WTC11 (cell line): ENCODE data around the gene MYBPC1. TPM values are rescaled to one million over a fixed set of nuclear protein-coding genes. Genes with fewer than 3 reads are reported as not detected.

ENCODE experiments used
- ATAC-seq: fragments of 200-7000 bp; cut with Tn5 transposase; 2 replicates; pipeline ENCODE4 v1.10.0; 2021; ENCODE audit warnings: mild to moderate bottlenecking, moderate library complexity
- CTCF ChIA-PET: fragments of 300-600 bp; sonication (Branson Sonifier 250); formaldehyde crosslinking; loops from one replicate; lab custom pipeline; 2021; ENCODE audit warnings: antibody characterized with exemption; lab: Charles Lee
- POLR2A ChIA-PET: fragments of 350-600 bp; sonication (Branson Sonifier 250); formaldehyde crosslinking; loops from one replicate; lab custom pipeline; 2021; ENCODE audit warnings: antibody characterized with exemption; lab: Charles Lee
- DNase-seq: peaks from one replicate; pipeline ENCODE4 v3.0.0; 2021; ENCODE audit warnings: low spot score
- H3K27ac Mint-ChIP-seq: 2 replicates; pipeline ENCODE4 v1.8.0; 2021; ENCODE audit warnings: mixed read lengths
- H3K27me3 Mint-ChIP-seq: 2 replicates; pipeline ENCODE4 v1.8.0; 2021; ENCODE audit warnings: low read depth, mild to moderate bottlenecking, moderate library complexity, mixed read lengths
- H3K36me3 Mint-ChIP-seq: 2 replicates; pipeline ENCODE4 v1.8.0; 2021; ENCODE audit warnings: mixed read lengths
- H3K4me1 Mint-ChIP-seq: 2 replicates; pipeline ENCODE4 v1.8.0; 2022; ENCODE audit warnings: mixed read lengths
- H3K4me3 Mint-ChIP-seq: 2 replicates; pipeline ENCODE4 v1.8.0; 2021; ENCODE audit warnings: mild to moderate bottlenecking, moderate library complexity, mixed read lengths
- H3K9me3 Mint-ChIP-seq: 2 replicates; pipeline ENCODE4 v1.8.0; 2021; ENCODE audit warnings: mixed read lengths
- AR ChIP-seq: fragments of 250-450 bp; sonication (Bioruptor Pico); IDR thresholded peaks from 2 replicates; pipeline ENCODE4 v1.9.0; 2021; ENCODE audit warnings: mild to moderate bottlenecking
- ELF4 ChIP-seq: sonication (generic); formaldehyde crosslinking; IDR thresholded peaks from 2 replicates; pipeline ENCODE4 v1.8.1; 2022; ENCODE audit warnings: low read depth, mild to moderate bottlenecking, moderate library complexity, missing genetic modification reagents
- EMX1 ChIP-seq: fragments of 250-450 bp; sonication (Bioruptor Pico); IDR thresholded peaks from 2 replicates; pipeline ENCODE4 v1.8.0; 2021; ENCODE audit warnings: mild to moderate bottlenecking
- ESRRA ChIP-seq: sonication (generic); formaldehyde crosslinking; IDR thresholded peaks from 2 replicates; pipeline ENCODE4 v1.8.1; 2022; ENCODE audit warnings: mild to moderate bottlenecking, missing genetic modification reagents, borderline replicate concordance
- ETV6 ChIP-seq: sonication (generic); formaldehyde crosslinking; IDR thresholded peaks from 2 replicates; pipeline ENCODE4 v1.8.1; 2022; ENCODE audit warnings: mild to moderate bottlenecking, missing genetic modification reagents
- FOXP4 ChIP-seq: sonication (generic); formaldehyde crosslinking; IDR thresholded peaks from 2 replicates; pipeline ENCODE4 v1.8.0; 2022; ENCODE audit warnings: mild to moderate bottlenecking, missing genetic modification reagents
- HMGXB4 ChIP-seq: sonication (generic); formaldehyde crosslinking; IDR thresholded peaks from 2 replicates; pipeline ENCODE4 v1.8.1; 2023; ENCODE audit warnings: mild to moderate bottlenecking, moderate library complexity, missing genetic modification reagents
- JUN ChIP-seq: sonication (generic); formaldehyde crosslinking; IDR thresholded peaks from 2 replicates; pipeline ENCODE4 v1.8.0; 2023; ENCODE audit warnings: mild to moderate bottlenecking, missing genetic modification reagents
- KAT7 ChIP-seq: sonication (generic); formaldehyde crosslinking; IDR thresholded peaks from 2 replicates; pipeline ENCODE4 v1.8.1; 2023; ENCODE audit warnings: missing genetic modification reagents, mild to moderate bottlenecking, borderline replicate concordance
- MYBL2 ChIP-seq: sonication (generic); formaldehyde crosslinking; IDR thresholded peaks from 2 replicates; pipeline ENCODE4 v1.8.1; 2023; ENCODE audit warnings: mild to moderate bottlenecking, moderate library complexity, missing genetic modification reagents
- NFE2L1 ChIP-seq: sonication (generic); formaldehyde crosslinking; IDR thresholded peaks from 2 replicates; pipeline ENCODE4 v1.8.1; 2023; ENCODE audit warnings: missing genetic modification reagents
- NR2C2 ChIP-seq: sonication (generic); formaldehyde crosslinking; IDR thresholded peaks from 2 replicates; pipeline ENCODE4 v1.8.0; 2022; ENCODE audit warnings: mild to moderate bottlenecking, missing genetic modification reagents
- NR3C1 ChIP-seq: sonication (generic); formaldehyde crosslinking; conservative IDR thresholded peaks from 2 replicates; pipeline ENCODE4 v1.8.1; 2023; ENCODE audit warnings: low read depth, mild to moderate bottlenecking, missing genetic modification reagents
- SOX15 ChIP-seq: fragments of 250-450 bp; sonication (Bioruptor Pico); IDR thresholded peaks from 2 replicates; pipeline ENCODE4 v1.9.0; 2021; ENCODE audit warnings: mild to moderate bottlenecking
- TEAD4 ChIP-seq: sonication (generic); formaldehyde crosslinking; IDR thresholded peaks from 2 replicates; pipeline ENCODE4 v1.8.0; 2022; ENCODE audit warnings: mild to moderate bottlenecking, missing genetic modification reagents
- ZBTB21 ChIP-seq: sonication (generic); formaldehyde crosslinking; IDR thresholded peaks from 2 replicates; pipeline ENCODE4 v1.8.1; 2023; ENCODE audit warnings: mild to moderate bottlenecking, missing genetic modification reagents, borderline replicate concordance
- ZNF532 ChIP-seq: fragments of 250-450 bp; sonication (Bioruptor Pico); IDR thresholded peaks from 2 replicates; pipeline ENCODE4 v1.9.0; 2021; ENCODE audit warnings: mild to moderate bottlenecking, borderline replicate concordance
- total RNA-seq: library from RNA; stranded (reverse); gene quantifications from 3 replicates; pipeline ENCODE4 v1.2.3, GENCODE V29; 2021
- TF ChIP-seq, protein P1 (sequence below): sonication (generic); formaldehyde crosslinking; conservative IDR thresholded peaks from 2 replicates; pipeline ENCODE4 v1.8.1; 2022; ENCODE audit warnings: mild to moderate bottlenecking, missing genetic modification reagents
- TF ChIP-seq, protein P2 (sequence below): sonication (generic); formaldehyde crosslinking; IDR thresholded peaks from 2 replicates; pipeline ENCODE4 v1.8.1; 2023; ENCODE audit warnings: mild to moderate bottlenecking, missing genetic modification reagents, borderline replicate concordance

MYBPC1 gene
- total RNA-seq, 1 experiment from 2014 or later, result not detected

GRCh38 chr12:101592448-101592847 lies 2.3 kb upstream of the MYBPC1 start:
- no peak for TF ChIP-seq EMX1 (CRISPR knock-in tag)
- TF ChIP-seq NR3C1, result no peak
- TF ChIP-seq SOX15, result no peak
- no peak for TF ChIP-seq JUN (CRISPR knock-in tag)
- no peak for TF ChIP-seq HMGXB4 (CRISPR knock-in tag)
- TF ChIP-seq ETV6 (CRISPR knock-in tag), result no peak
- TF ChIP-seq ZBTB21 (CRISPR knock-in tag), result no peak
- TF ChIP-seq NFE2L1, result no peak
- TF ChIP-seq, protein P1, sequence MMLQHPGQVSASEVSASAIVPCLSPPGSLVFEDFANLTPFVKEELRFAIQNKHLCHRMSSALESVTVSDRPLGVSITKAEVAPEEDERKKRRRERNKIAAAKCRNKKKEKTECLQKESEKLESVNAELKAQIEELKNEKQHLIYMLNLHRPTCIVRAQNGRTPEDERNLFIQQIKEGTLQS (CRISPR knock-in tag), result no peak
- TF ChIP-seq TEAD4 (CRISPR knock-in tag), result no peak
- TF ChIP-seq, protein P2, sequence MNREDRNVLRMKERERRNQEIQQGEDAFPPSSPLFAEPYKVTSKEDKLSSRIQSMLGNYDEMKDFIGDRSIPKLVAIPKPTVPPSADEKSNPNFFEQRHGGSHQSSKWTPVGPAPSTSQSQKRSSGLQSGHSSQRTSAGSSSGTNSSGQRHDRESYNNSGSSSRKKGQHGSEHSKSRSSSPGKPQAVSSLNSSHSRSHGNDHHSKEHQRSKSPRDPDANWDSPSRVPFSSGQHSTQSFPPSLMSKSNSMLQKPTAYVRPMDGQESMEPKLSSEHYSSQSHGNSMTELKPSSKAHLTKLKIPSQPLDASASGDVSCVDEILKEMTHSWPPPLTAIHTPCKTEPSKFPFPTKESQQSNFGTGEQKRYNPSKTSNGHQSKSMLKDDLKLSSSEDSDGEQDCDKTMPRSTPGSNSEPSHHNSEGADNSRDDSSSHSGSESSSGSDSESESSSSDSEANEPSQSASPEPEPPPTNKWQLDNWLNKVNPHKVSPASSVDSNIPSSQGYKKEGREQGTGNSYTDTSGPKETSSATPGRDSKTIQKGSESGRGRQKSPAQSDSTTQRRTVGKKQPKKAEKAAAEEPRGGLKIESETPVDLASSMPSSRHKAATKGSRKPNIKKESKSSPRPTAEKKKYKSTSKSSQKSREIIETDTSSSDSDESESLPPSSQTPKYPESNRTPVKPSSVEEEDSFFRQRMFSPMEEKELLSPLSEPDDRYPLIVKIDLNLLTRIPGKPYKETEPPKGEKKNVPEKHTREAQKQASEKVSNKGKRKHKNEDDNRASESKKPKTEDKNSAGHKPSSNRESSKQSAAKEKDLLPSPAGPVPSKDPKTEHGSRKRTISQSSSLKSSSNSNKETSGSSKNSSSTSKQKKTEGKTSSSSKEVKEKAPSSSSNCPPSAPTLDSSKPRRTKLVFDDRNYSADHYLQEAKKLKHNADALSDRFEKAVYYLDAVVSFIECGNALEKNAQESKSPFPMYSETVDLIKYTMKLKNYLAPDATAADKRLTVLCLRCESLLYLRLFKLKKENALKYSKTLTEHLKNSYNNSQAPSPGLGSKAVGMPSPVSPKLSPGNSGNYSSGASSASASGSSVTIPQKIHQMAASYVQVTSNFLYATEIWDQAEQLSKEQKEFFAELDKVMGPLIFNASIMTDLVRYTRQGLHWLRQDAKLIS (CRISPR knock-in tag), result no peak
- no peak for TF ChIP-seq MYBL2 (CRISPR knock-in tag)
- TF ChIP-seq ESRRA (CRISPR knock-in tag), result no peak
- no peak for TF ChIP-seq NR2C2 (CRISPR knock-in tag)
- no peak for TF ChIP-seq ZNF532 (CRISPR knock-in tag)
- peaks cover 4% of the 10 kb centered on the region for H3K9me3 Mint-ChIP-seq
- POLR2A ChIA-PET, result no interaction called here
- CTCF ChIA-PET, result no interaction called here
- H3K36me3 Mint-ChIP-seq, result no peaks in the 10 kb centered on the region
- no peaks in the 10 kb centered on the region for H3K27me3 Mint-ChIP-seq
- H3K27ac Mint-ChIP-seq, result no peak overlapping the region
- ATAC-seq, result no peak
- H3K4me3 Mint-ChIP-seq, result no peak overlapping the region
- peaks cover 20% of the 10 kb centered on the region for H3K4me1 Mint-ChIP-seq
- no peak for DNase-seq

- peaks cover 21% of the 10 kb centered on the region for H3K4me1 Mint-ChIP-seq
- H3K9me3 Mint-ChIP-seq, result no peaks in the 10 kb centered on the region
- ATAC-seq (no peak), DNase-seq (no peak)
- ChIA-PET CTCF (no interaction called here), POLR2A (no interaction called here)
- H3K27me3 Mint-ChIP-seq, result no peaks in the 10 kb centered on the region
- H3K36me3 Mint-ChIP-seq, result no peaks in the 10 kb centered on the region
- no peak overlapping the region for H3K27ac Mint-ChIP-seq
- no peak overlapping the region for H3K4me3 Mint-ChIP-seq
- TF ChIP-seq ELF4 (CRISPR knock-in tag), result no peak
- no peak for TF ChIP-seq FOXP4 (CRISPR knock-in tag)
- TF ChIP-seq AR (CRISPR knock-in tag), result no peak
- no peak for TF ChIP-seq KAT7 (CRISPR knock-in tag)
Observed at GRCh38 chr12:101592921-101593320, 1.9 kb upstream of the MYBPC1 start.
